ENCODE data around the gene NPHS1. TPM values are rescaled to one million over a fixed set of nuclear protein-coding genes. Genes with fewer than 3 reads are reported as not detected.

Gene NPHS1
- total and polyA plus RNA-seq, 4 donors = 0.30 to 2.1 (median 1.2) TPM

- Histone ChIP-seq H3K4me3 (ENCODE audit: low read depth, low read length) (no peak overlapping the region), H3K4me1 (ENCODE audit: control insufficient read depth, insufficient read depth, low read length) (no peaks in the 10 kb centered on the region), H3K36me3 (ENCODE audit: control insufficient read depth, insufficient read depth, low read length) (peaks cover 100% of the 10 kb centered on the region), H3K9me3 (ENCODE audit: control insufficient read depth, insufficient read depth, low read length) (no peaks in the 10 kb centered on the region), H3K27me3 (ENCODE audit: control insufficient read depth, insufficient read depth, low read length) (no peaks in the 10 kb centered on the region), H3K27ac (ENCODE audit: low read depth, low read length) (no peak overlapping the region)
- 61% methylated on average over 39 of the region's 45 CpGs for WGBS (ENCODE audit: insufficient coverage)
- no peak for DNase-seq (ENCODE audit: low read depth in 4 of 6, low spot score in 6 of 6)
These were observed 67.6 kb downstream of the NPHS1 start for GRCh38 chr19:35784503-35785338.

GRCh38 chr19:35783469-35784434, 68.6 kb downstream of the NPHS1 start:
- Histone ChIP-seq H3K36me3 (ENCODE audit: control insufficient read depth, insufficient read depth, low read length) (peaks cover 99% of the 10 kb centered on the region), H3K27ac (ENCODE audit: low read depth, low read length) (no peak overlapping the region), H3K4me1 (ENCODE audit: control insufficient read depth, insufficient read depth, low read length) (peaks cover 4% of the 10 kb centered on the region), H3K9me3 (ENCODE audit: control insufficient read depth, insufficient read depth, low read length) (no peaks in the 10 kb centered on the region), H3K4me3 (ENCODE audit: low read depth, low read length) (no peak overlapping the region), H3K27me3 (ENCODE audit: control insufficient read depth, insufficient read depth, low read length) (no peaks in the 10 kb centered on the region)
- peak in 1 of 6 donors; percentile 1 for DNase-seq (ENCODE audit: low read depth in 4 of 6, low spot score in 6 of 6)
- 70% methylated on average over 18 of the region's 28 CpGs for WGBS (ENCODE audit: insufficient coverage)

GRCh38 chr19:35782589-35782988, 69.7 kb downstream of the NPHS1 start:
- 93% methylated on average over 9 of the region's 12 CpGs for WGBS (ENCODE audit: insufficient coverage)
- H3K27ac ChIP-seq (ENCODE audit: low read depth, low read length) = no peak overlapping the region
- H3K9me3 ChIP-seq (ENCODE audit: control insufficient read depth, insufficient read depth, low read length) = no peaks in the 10 kb centered on the region
- peaks cover 99% of the 10 kb centered on the region for H3K36me3 ChIP-seq (ENCODE audit: control insufficient read depth, insufficient read depth, low read length)
- H3K4me1 ChIP-seq (ENCODE audit: control insufficient read depth, insufficient read depth, low read length) = peaks cover 15% of the 10 kb centered on the region
- H3K4me3 ChIP-seq (ENCODE audit: low read depth, low read length) = no peak overlapping the region
- no peak for DNase-seq (ENCODE audit: low read depth in 4 of 6, low spot score in 6 of 6)
- no peaks in the 10 kb centered on the region for H3K27me3 ChIP-seq (ENCODE audit: control insufficient read depth, insufficient read depth, low read length)

GRCh38 chr19:35781650-35782049, 70.7 kb downstream of the NPHS1 start:
- Histone ChIP-seq H3K4me1 (ENCODE audit: control insufficient read depth, insufficient read depth, low read length) (peaks cover 25% of the 10 kb centered on the region), H3K36me3 (ENCODE audit: control insufficient read depth, insufficient read depth, low read length) (peaks cover 94% of the 10 kb centered on the region), H3K9me3 (ENCODE audit: control insufficient read depth, insufficient read depth, low read length) (no peaks in the 10 kb centered on the region), H3K27me3 (ENCODE audit: control insufficient read depth, insufficient read depth, low read length) (no peaks in the 10 kb centered on the region), H3K4me3 (ENCODE audit: low read depth, low read length) (no peak overlapping the region), H3K27ac (ENCODE audit: low read depth, low read length) (no peak overlapping the region)
- no peak for DNase-seq (ENCODE audit: low read depth in 4 of 6, low spot score in 6 of 6)
- WGBS (ENCODE audit: insufficient coverage) = 56% methylated on average over 9 of the region's 9 CpGs

- Histone ChIP-seq H3K9me3 (ENCODE audit: control insufficient read depth, insufficient read depth, low read length) (no peaks in the 10 kb centered on the region), H3K27ac (ENCODE audit: low read depth, low read length) (no peak overlapping the region), H3K4me1 (ENCODE audit: control insufficient read depth, insufficient read depth, low read length) (peaks cover 31% of the 10 kb centered on the region), H3K36me3 (ENCODE audit: control insufficient read depth, insufficient read depth, low read length) (peaks cover 85% of the 10 kb centered on the region), H3K27me3 (ENCODE audit: control insufficient read depth, insufficient read depth, low read length) (no peaks in the 10 kb centered on the region), H3K4me3 (ENCODE audit: low read depth, low read length) (no peak overlapping the region)
- 95% methylated on average over 18 of the region's 20 CpGs for WGBS (ENCODE audit: insufficient coverage)
- DNase-seq (ENCODE audit: low read depth in 4 of 6, low spot score in 6 of 6) = no peak
These were observed 71.6 kb downstream of the NPHS1 start for GRCh38 chr19:35780717-35781116.

GRCh38 chr19:35780058-35780457, 72.2 kb downstream of the NPHS1 start:
- Histone ChIP-seq H3K4me1 (ENCODE audit: control insufficient read depth, insufficient read depth, low read length) (peaks cover 32% of the 10 kb centered on the region), H3K4me3 (ENCODE audit: low read depth, low read length) (no peak overlapping the region), H3K36me3 (ENCODE audit: control insufficient read depth, insufficient read depth, low read length) (peaks cover 78% of the 10 kb centered on the region), H3K27me3 (ENCODE audit: control insufficient read depth, insufficient read depth, low read length) (no peaks in the 10 kb centered on the region), H3K9me3 (ENCODE audit: control insufficient read depth, insufficient read depth, low read length) (no peaks in the 10 kb centered on the region), H3K27ac (ENCODE audit: low read depth, low read length) (no peak overlapping the region)
- no peak for DNase-seq (ENCODE audit: low read depth in 4 of 6, low spot score in 6 of 6)
- 88% methylated on average over 14 of the region's 16 CpGs for WGBS (ENCODE audit: insufficient coverage)

GRCh38 chr19:35779033-35779432, 73.3 kb downstream of the NPHS1 start:
- peaks cover 68% of the 10 kb centered on the region for H3K36me3 ChIP-seq (ENCODE audit: control insufficient read depth, insufficient read depth, low read length)
- no peak for DNase-seq (ENCODE audit: low read depth in 4 of 6, low spot score in 6 of 6)

GRCh38 chr19:35777961-35778360, 74.3 kb downstream of the NPHS1 start:
- H3K4me1 ChIP-seq (ENCODE audit: control insufficient read depth, insufficient read depth, low read length) = peaks cover 39% of the 10 kb centered on the region
- no peaks in the 10 kb centered on the region for H3K27me3 ChIP-seq (ENCODE audit: control insufficient read depth, insufficient read depth, low read length)
- no peak for DNase-seq (ENCODE audit: low read depth in 4 of 6, low spot score in 6 of 6)
- peak overlapping the region; percentile 48 for H3K27ac ChIP-seq (ENCODE audit: low read depth, low read length)
- 73% methylated on average over 7 of the region's 7 CpGs for WGBS (ENCODE audit: insufficient coverage)
- H3K9me3 ChIP-seq (ENCODE audit: control insufficient read depth, insufficient read depth, low read length) = no peaks in the 10 kb centered on the region
- no peak overlapping the region for H3K4me3 ChIP-seq (ENCODE audit: low read depth, low read length)
- H3K36me3 ChIP-seq (ENCODE audit: control insufficient read depth, insufficient read depth, low read length) = peaks cover 57% of the 10 kb centered on the region

More at GRCh38 chr19:35779033-35779432, 73.3 kb downstream of the NPHS1 start:
- Histone ChIP-seq H3K4me1 (ENCODE audit: control insufficient read depth, insufficient read depth, low read length) (peaks cover 39% of the 10 kb centered on the region), H3K4me3 (ENCODE audit: low read depth, low read length) (no peak overlapping the region), H3K27ac (ENCODE audit: low read depth, low read length) (no peak overlapping the region), H3K9me3 (ENCODE audit: control insufficient read depth, insufficient read depth, low read length) (no peaks in the 10 kb centered on the region), H3K27me3 (ENCODE audit: control insufficient read depth, insufficient read depth, low read length) (no peaks in the 10 kb centered on the region)
- WGBS (ENCODE audit: insufficient coverage) = 91% methylated on average over 8 of the region's 8 CpGs

GRCh38 chr19:35777086-35777841, 75.0 kb downstream of the NPHS1 start:
- Histone ChIP-seq H3K9me3 (ENCODE audit: control insufficient read depth, insufficient read depth, low read length) (no peaks in the 10 kb centered on the region), H3K4me1 (ENCODE audit: control insufficient read depth, insufficient read depth, low read length) (peaks cover 39% of the 10 kb centered on the region), H3K27ac (ENCODE audit: low read depth, low read length) (peak overlapping the region; percentile 48), H3K4me3 (ENCODE audit: low read depth, low read length) (no peak overlapping the region), H3K27me3 (ENCODE audit: control insufficient read depth, insufficient read depth, low read length) (no peaks in the 10 kb centered on the region), H3K36me3 (ENCODE audit: control insufficient read depth, insufficient read depth, low read length) (peaks cover 50% of the 10 kb centered on the region)
- WGBS (ENCODE audit: insufficient coverage) = 16% methylated on average over 16 of the region's 19 CpGs
- DNase-seq (ENCODE audit: low read depth in 4 of 6, low spot score in 6 of 6) = peak in 2 of 6 donors; percentile 19 to 43
